ENCODE results near the gene ALDH7A1.
"Not testable (repeated sequence)": the region's sequence is repeated elsewhere in the genome, so short reads cannot be mapped to it uniquely, and the experiment has no call there.

ALDH7A1 gene

GRCh38 chr5:126534553-126534952 is 60.5 kb downstream of the ALDH7A1 start:
- Histone ChIP-seq H3K4me1 (ENCODE audit: insufficient read depth, low read length) (peaks cover 3% of the 10 kb centered on the region; the same call in 1 of the 2 replicates), H3K36me3 (ENCODE audit: insufficient read depth, low read length) (no peaks in the 10 kb centered on the region), H3K9me3 (ENCODE audit: control insufficient read depth, insufficient read depth, low read length) (no peaks in the 10 kb centered on the region), H3K9ac (ENCODE audit: low read depth, low read length) (no peak overlapping the region)

DNA sequence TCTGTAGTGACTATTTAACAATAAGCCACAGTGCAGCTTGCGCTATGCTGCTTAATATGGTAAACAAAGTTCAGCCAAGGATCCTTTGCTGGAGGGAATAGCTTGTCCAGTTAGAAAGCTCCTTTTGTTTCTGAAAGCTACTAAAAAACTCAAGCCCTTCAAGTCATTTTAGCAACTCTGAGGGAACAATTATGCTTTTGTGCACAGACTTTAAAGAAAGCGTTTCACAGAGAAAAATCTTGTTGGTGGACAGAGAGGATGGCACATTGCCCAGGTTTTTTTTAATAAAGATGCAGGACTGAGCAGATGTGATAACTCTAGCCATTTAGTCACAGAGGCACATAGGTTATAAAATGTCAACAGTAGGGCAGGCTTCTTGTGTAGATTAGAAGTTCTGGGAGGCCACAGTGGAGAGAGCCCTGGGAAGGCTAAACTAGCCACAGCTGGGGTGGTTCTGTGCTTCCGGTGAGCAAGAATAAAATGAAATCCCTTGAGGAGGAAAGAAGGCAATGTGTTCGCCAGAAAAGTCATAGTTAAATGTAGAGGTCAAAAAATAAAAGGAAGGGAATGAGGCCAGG is 63.4 kb downstream of the ALDH7A1 start:
- no peak overlapping the region for H3K9ac ChIP-seq (ENCODE audit: low read depth, low read length)

DNA sequence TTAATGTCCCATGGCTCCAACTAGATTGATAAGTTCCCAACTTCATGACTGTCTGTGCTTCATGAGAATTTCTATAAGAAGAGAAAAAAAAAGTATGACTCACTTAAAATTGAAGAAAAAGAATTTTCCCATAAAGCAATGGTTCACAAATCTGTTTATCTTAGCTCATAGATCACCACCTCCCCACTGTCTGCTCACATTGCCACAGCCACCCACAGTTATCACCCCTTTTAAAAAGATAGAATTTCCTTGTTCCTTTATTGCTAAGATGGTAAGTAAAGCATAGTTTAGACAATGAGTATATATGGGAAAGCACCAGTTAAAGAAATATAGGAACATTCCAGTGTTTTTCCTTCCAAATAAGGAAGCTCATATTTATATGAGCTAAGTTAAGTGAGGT is 67.1 kb downstream of the ALDH7A1 start:
- Histone ChIP-seq H3K36me3 (ENCODE audit: insufficient read depth, low read length) (no peaks in the 10 kb centered on the region), H3K4me1 (ENCODE audit: insufficient read depth, low read length) (no peaks in the 10 kb centered on the region), H3K9me3 (ENCODE audit: control insufficient read depth, insufficient read depth, low read length) (no peaks in the 10 kb centered on the region), H3K9ac (ENCODE audit: low read depth, low read length) (no peak overlapping the region)

More for the DNA sequence above, 63.4 kb downstream of the ALDH7A1 start:
- Histone ChIP-seq H3K9me3 (ENCODE audit: control insufficient read depth, insufficient read depth, low read length) (no peaks in the 10 kb centered on the region), H3K4me1 (ENCODE audit: insufficient read depth, low read length) (no peaks in the 10 kb centered on the region), H3K36me3 (ENCODE audit: insufficient read depth, low read length) (no peaks in the 10 kb centered on the region)

DNA sequence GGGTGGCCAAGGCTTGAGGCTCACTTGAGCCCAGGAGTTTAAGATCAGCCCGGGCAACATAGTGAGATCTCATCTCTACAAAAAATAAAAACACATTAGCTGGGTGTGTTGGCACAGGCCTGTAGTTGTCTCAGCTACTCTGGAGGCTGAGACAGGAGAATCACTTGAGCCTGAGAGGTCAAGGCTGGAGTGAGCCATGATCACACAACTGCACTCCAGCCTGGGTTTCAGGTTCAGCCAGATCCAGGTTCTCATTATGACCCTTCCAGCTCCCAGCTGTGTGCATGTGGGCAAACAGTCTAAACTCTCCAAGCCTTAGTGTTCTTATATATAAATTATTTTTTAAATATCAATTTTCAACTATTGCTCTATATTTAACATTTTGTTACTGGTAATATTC is 67.9 kb downstream of the ALDH7A1 start:
- Histone ChIP-seq H3K9ac (ENCODE audit: low read depth, low read length) (no peak overlapping the region), H3K4me1 (ENCODE audit: insufficient read depth, low read length) (no peaks in the 10 kb centered on the region), H3K36me3 (ENCODE audit: insufficient read depth, low read length) (no peaks in the 10 kb centered on the region), H3K9me3 (ENCODE audit: control insufficient read depth, insufficient read depth, low read length) (no peaks in the 10 kb centered on the region)

GRCh38 chr5:126526493-126526892 is 68.5 kb downstream of the ALDH7A1 start:
- Histone ChIP-seq H3K9me3 (ENCODE audit: control insufficient read depth, insufficient read depth, low read length) (no peaks in the 10 kb centered on the region), H3K36me3 (ENCODE audit: insufficient read depth, low read length) (no peaks in the 10 kb centered on the region), H3K4me1 (ENCODE audit: insufficient read depth, low read length) (no peaks in the 10 kb centered on the region), H3K9ac (ENCODE audit: low read depth, low read length) (no peak overlapping the region)

DNA sequence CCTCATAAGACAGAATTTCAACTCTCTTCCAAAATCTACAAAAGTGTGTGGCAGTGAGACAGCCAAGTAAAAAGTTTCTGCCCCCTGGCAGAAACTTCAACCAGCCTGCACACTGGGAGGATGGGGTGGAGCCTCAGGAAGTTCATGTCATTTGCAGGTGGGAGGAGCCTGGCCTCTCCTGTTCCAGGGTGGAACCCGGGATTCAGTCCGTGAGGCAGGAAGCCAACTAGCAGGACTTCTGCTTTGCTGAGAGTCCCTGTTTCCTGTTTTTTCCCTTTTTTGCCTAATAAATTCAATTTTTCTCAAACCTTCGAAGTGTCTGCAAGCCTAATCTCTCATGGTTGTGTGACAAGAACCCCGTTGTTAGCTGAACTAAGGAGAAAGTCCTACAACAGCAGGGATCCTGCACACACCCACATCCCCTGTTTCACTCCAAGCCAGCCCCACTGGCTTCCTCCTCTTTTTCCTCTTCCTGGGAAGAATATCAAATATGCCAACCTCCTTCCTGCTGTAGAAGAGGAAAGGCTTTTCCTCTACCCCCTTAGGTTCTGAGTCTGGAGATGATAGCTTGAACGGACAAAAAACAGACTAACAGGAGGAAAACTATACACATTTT is 69.3 kb downstream of the ALDH7A1 start:
- H3K36me3 ChIP-seq (ENCODE audit: insufficient read depth, low read length): no peaks in the 10 kb centered on the region
- H3K9ac ChIP-seq (ENCODE audit: low read depth, low read length): no peak overlapping the region
- no peaks in the 10 kb centered on the region for H3K9me3 ChIP-seq (ENCODE audit: control insufficient read depth, insufficient read depth, low read length)
- H3K4me1 ChIP-seq (ENCODE audit: insufficient read depth, low read length): no peaks in the 10 kb centered on the region

GRCh38 chr5:126523818-126524510 is 71.1 kb downstream of the ALDH7A1 start:
- Histone ChIP-seq H3K9ac (ENCODE audit: low read depth, low read length) (no peak overlapping the region), H3K9me3 (ENCODE audit: control insufficient read depth, insufficient read depth, low read length) (no peaks in the 10 kb centered on the region), H3K36me3 (ENCODE audit: insufficient read depth, low read length) (no peaks in the 10 kb centered on the region), H3K4me1 (ENCODE audit: insufficient read depth, low read length) (peaks cover 8% of the 10 kb centered on the region)

- no peaks in the 10 kb centered on the region for H3K9me3 ChIP-seq (ENCODE audit: control insufficient read depth, insufficient read depth, low read length)
- peaks cover 8% of the 10 kb centered on the region for H3K4me1 ChIP-seq (ENCODE audit: insufficient read depth, low read length)
- no peak overlapping the region for H3K9ac ChIP-seq (ENCODE audit: low read depth, low read length)
- H3K36me3 ChIP-seq (ENCODE audit: insufficient read depth, low read length): no peaks in the 10 kb centered on the region
These were observed 73.9 kb downstream of the ALDH7A1 start for GRCh38 chr5:126521130-126521529.

DNA sequence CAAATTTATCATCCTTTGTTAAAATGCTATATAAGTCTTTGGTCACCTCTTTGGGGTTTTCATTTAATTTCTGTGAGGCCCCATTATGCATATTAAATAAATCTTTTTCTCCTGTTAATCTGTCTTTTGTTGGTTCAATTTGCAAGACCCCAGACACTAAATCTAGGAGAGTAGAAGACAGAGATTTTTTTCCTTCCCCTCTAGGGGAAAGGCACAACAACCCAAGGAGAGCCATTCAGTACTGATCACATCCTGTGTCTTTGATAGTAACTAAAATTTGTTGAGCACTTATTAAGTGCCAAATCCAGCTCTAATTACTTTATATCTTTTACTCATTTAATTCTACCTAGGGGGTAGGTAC is 74.4 kb downstream of the ALDH7A1 start:
- Histone ChIP-seq H3K9ac (ENCODE audit: low read depth, low read length) (no peak overlapping the region), H3K9me3 (ENCODE audit: control insufficient read depth, insufficient read depth, low read length) (no peaks in the 10 kb centered on the region), H3K36me3 (ENCODE audit: insufficient read depth, low read length) (no peaks in the 10 kb centered on the region), H3K4me1 (ENCODE audit: insufficient read depth, low read length) (peaks cover 8% of the 10 kb centered on the region)

DNA sequence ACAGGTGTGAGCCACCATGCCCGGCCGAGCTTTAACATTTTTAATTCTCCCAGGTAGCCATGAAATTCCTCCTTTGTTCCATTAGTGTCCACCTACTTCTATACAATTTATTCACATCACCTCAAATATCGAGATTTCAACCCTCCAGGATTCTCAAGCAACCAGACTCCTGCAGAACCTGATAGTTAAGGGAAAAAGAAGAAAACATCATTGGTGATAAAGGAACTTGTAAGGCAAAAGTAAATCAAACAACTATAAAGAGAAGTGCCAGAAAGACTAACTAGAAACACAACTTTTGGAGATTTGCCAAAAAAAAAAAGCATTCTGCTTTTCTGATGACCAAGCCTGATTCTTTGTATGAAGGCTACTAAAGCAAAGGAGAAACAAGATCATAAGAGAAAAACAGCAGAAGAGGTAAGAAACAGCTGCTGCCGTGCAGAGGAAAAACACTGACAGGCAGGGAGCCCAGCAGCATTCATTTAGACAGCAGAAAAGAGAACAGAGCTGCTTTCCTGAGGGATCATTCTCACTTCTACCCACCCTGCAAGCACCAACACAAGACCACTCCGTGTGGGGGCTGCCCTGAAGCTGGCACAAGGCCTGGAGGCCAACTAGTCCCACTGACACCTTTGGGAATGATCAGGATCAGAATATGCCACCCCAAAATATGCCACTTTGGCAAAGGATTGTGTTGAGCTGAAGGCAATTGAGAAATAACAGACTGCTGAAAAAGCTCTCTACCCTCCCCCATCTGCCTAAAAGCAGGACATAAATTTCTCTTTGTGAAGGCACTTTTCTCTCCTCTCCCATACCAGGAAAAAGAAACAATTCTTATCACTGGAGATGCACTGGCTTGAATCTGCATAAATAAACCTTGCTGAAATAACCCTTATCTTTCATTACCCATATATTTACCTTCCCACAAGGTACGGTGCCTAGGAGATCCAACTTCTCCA is 75.1 kb downstream of the ALDH7A1 start:
- Histone ChIP-seq H3K36me3 (ENCODE audit: insufficient read depth, low read length) (no peaks in the 10 kb centered on the region), H3K9ac (ENCODE audit: low read depth, low read length) (no peak overlapping the region), H3K9me3 (ENCODE audit: control insufficient read depth, insufficient read depth, low read length) (no peaks in the 10 kb centered on the region), H3K4me1 (ENCODE audit: insufficient read depth, low read length) (peaks cover 8% of the 10 kb centered on the region)

DNA sequence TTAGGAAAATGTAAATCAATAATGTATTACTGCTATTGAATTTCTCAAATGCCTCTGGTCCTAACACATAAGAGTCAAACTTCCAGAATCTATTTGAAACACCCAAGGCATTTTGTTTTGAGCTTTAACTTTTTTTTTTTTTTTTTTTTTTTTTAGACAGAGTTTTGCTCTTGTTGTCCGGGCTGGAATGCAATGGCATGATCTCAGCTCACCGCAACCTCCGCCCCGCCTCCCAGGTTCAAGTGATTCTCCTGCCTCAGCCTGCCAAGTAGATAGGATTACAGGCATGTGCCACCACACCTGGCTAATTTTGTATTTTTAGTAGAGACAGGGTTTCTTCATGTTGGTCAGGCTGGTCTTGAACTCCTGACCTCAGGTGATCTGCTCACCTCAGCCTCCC is 75.8 kb downstream of the ALDH7A1 start:
- not testable (repeated sequence) for H3K36me3 ChIP-seq (ENCODE audit: insufficient read depth, low read length); H3K9ac ChIP-seq (ENCODE audit: low read depth, low read length); H3K9me3 ChIP-seq (ENCODE audit: control insufficient read depth, insufficient read depth, low read length)
- H3K4me1 ChIP-seq (ENCODE audit: insufficient read depth, low read length): peaks cover 12% of the 10 kb centered on the region

DNA sequence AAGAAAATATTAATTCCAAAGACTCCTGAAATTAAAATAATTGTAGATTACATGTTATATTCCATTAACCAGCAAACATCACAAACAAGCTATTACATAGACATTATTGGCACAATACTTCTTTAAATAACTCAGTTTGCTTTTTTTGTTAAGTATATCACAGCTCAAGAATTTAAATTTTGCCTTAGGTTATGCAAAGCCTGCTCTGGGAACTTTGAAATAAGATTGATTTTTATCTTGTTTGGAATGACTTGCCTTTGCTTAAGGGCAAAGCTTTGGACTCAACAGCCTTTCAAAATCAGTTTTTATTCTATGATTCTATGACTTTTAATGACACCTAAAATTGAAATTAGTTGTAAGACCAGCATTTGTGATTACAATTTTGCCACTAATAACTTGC is 78.2 kb downstream of the ALDH7A1 start:
- no peak overlapping the region for H3K9ac ChIP-seq (ENCODE audit: low read depth, low read length)
- H3K36me3 ChIP-seq (ENCODE audit: insufficient read depth, low read length): no peaks in the 10 kb centered on the region
- no peaks in the 10 kb centered on the region for H3K9me3 ChIP-seq (ENCODE audit: control insufficient read depth, insufficient read depth, low read length)
- H3K4me1 ChIP-seq (ENCODE audit: insufficient read depth, low read length): peaks cover 14% of the 10 kb centered on the region

- Histone ChIP-seq H3K9ac (ENCODE audit: low read depth, low read length) (no peak overlapping the region), H3K4me1 (ENCODE audit: insufficient read depth, low read length) (peaks cover 14% of the 10 kb centered on the region)
These were observed 78.9 kb downstream of the ALDH7A1 start for GRCh38 chr5:126516133-126516532.

GRCh38 chr5:126515337-126515736 is 79.7 kb downstream of the ALDH7A1 start:
- Histone ChIP-seq H3K9ac (ENCODE audit: low read depth, low read length) (no peak overlapping the region), H3K4me1 (ENCODE audit: insufficient read depth, low read length) (peaks cover 11% of the 10 kb centered on the region), H3K36me3 (ENCODE audit: insufficient read depth, low read length) (no peaks in the 10 kb centered on the region), H3K9me3 (ENCODE audit: control insufficient read depth, insufficient read depth, low read length) (no peaks in the 10 kb centered on the region)

More at GRCh38 chr5:126516133-126516532, 78.9 kb downstream of the ALDH7A1 start:
- H3K9me3 ChIP-seq (ENCODE audit: control insufficient read depth, insufficient read depth, low read length): no peaks in the 10 kb centered on the region
- H3K36me3 ChIP-seq (ENCODE audit: insufficient read depth, low read length): no peaks in the 10 kb centered on the region
